Measurements from ENCODE around the gene DVL1. TPM values are rescaled to one million over a fixed set of nuclear protein-coding genes. Genes with fewer than 3 reads are reported as not detected.

The DVL1 gene
- total RNA-seq, 1 experiment from 2014 or later = 91.4 TPM

- TF ChIP-seq SMAD3 (CRISPR knock-in tag; IDR thresholded peaks at IDR 0.05; ENCODE audit: borderline replicate concordance) = no peak
- TF ChIP-seq NFYB (CRISPR knock-in tag; conservative IDR thresholded peaks at IDR 0.05; ENCODE audit: low read depth) = no peak
- no peak for TF ChIP-seq ZNF219 (CRISPR knock-in tag; IDR thresholded peaks at IDR 0.05; ENCODE audit: borderline replicate concordance)
- no peak for TF ChIP-seq ESRRA (CRISPR knock-in tag; IDR thresholded peaks at IDR 0.05; ENCODE audit: borderline replicate concordance)
- TF ChIP-seq GABPB1 (CRISPR knock-in tag; IDR thresholded peaks at IDR 0.05) = no peak
- TF ChIP-seq NR2C2 (CRISPR knock-in tag; IDR thresholded peaks at IDR 0.05) = no peak
- TF ChIP-seq TCF7 (CRISPR knock-in tag; IDR thresholded peaks at IDR 0.05; ENCODE audit: low read depth) = no peak
- no peak for TF ChIP-seq ATF3 (CRISPR knock-in tag; conservative IDR thresholded peaks at IDR 0.05)
- no peak for TF ChIP-seq ZNF512 (CRISPR knock-in tag; IDR thresholded peaks at IDR 0.05; ENCODE audit: borderline replicate concordance)
- TF ChIP-seq STAT6 (CRISPR knock-in tag; conservative IDR thresholded peaks at IDR 0.05; ENCODE audit: low read depth) = no peak
- no peak for TF ChIP-seq ZSCAN18 (CRISPR knock-in tag; IDR thresholded peaks at IDR 0.05)
- no peak for TF ChIP-seq MXD4 (CRISPR knock-in tag; IDR thresholded peaks at IDR 0.05; ENCODE audit: borderline replicate concordance)
- TF ChIP-seq ZNF138 (CRISPR knock-in tag; conservative IDR thresholded peaks at IDR 0.05) = no peak
- TF ChIP-seq ZNF232 (CRISPR knock-in tag; IDR thresholded peaks at IDR 0.05) = no peak
- TF ChIP-seq ELF4 (CRISPR knock-in tag; IDR thresholded peaks at IDR 0.05; ENCODE audit: low read depth) = no peak
- no peak for TF ChIP-seq ZNF317 (CRISPR knock-in tag; IDR thresholded peaks at IDR 0.05; ENCODE audit: borderline replicate concordance, low read depth)
- TF ChIP-seq FOXP4 (CRISPR knock-in tag; IDR thresholded peaks at IDR 0.05) = no peak
- TF ChIP-seq PREB (CRISPR knock-in tag; IDR thresholded peaks at IDR 0.05; ENCODE audit: borderline replicate concordance) = no peak
- no peak for TF ChIP-seq GTF2I (CRISPR knock-in tag; conservative IDR thresholded peaks at IDR 0.05)
- no peak for TF ChIP-seq KAT7 (CRISPR knock-in tag; IDR thresholded peaks at IDR 0.05; ENCODE audit: borderline replicate concordance)
- TF ChIP-seq CREM (CRISPR knock-in tag; IDR thresholded peaks at IDR 0.05) = no peak
- TF ChIP-seq TP53 (CRISPR knock-in tag; IDR thresholded peaks at IDR 0.05) = no peak
- TF ChIP-seq ARID4B (CRISPR knock-in tag; IDR thresholded peaks at IDR 0.05; ENCODE audit: borderline replicate concordance) = no peak; the same call in 1 of the 2 replicates
- TF ChIP-seq SP1 (CRISPR knock-in tag; conservative IDR thresholded peaks at IDR 0.05) = no peak
- TF ChIP-seq RORB (CRISPR knock-in tag; IDR thresholded peaks at IDR 0.05) = no peak
These were observed 39.7 kb downstream of the DVL1 start (continued) for GRCh38 chr1:1309251-1310108.

Data from WTC11 (cell line).